HG02973 (cell line): ENCODE data around the gene CORIN.
"Not testable (repeated sequence)": the region's sequence is repeated elsewhere in the genome, so short reads cannot be mapped to it uniquely, and the experiment has no call there.

Source experiments
- ATAC-seq: cut with Tn5 transposase; IDR thresholded peaks from one replicate; pipeline ENCODE4 v1.9.1; 2021; ENCODE audit warnings: moderate library complexity; ENCODE audit not compliant: unreplicated experiment

Gene CORIN

GRCh38 chr4:47695260-47695659 lies 142.6 kb downstream of the CORIN start:
- ATAC-seq: no peak

GRCh38 chr4:47694322-47694721 lies 143.5 kb downstream of the CORIN start:
- no peak for ATAC-seq

- no peak for ATAC-seq
Measured at GRCh38 chr4:47692691-47693090, 145.2 kb downstream of the CORIN start.

GRCh38 chr4:47691757-47692383 lies 146.0 kb downstream of the CORIN start:
- ATAC-seq: not testable (repeated sequence)

GRCh38 chr4:47690611-47691010 lies 147.3 kb downstream of the CORIN start:
- ATAC-seq: no peak

GRCh38 chr4:47686294-47686872 lies 151.5 kb downstream of the CORIN start:
- peak; percentile 83 for ATAC-seq

DNA sequence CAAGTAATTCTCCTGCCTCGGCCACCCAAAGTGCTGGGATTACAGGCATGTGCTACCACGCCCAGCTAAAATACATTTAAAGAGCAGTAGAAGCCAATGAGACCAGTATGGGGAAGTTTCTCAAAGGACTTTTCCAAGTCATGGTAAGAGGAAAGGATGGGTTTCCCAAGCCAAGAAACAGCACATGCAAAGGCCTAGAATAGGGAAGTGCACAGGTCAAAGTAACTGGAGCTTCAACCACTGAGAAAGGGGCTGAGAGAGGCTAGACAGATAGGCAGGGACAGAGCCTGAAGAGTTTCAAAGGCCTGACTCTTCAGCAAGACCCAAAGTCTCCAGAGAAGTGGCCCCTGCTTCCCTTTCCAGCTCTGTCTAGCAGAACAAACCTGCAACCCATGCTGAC lies 162.1 kb downstream of the CORIN start:
- ATAC-seq: no peak

GRCh38 chr4:47674144-47674543 lies 163.7 kb downstream of the CORIN start:
- no peak for ATAC-seq

DNA sequence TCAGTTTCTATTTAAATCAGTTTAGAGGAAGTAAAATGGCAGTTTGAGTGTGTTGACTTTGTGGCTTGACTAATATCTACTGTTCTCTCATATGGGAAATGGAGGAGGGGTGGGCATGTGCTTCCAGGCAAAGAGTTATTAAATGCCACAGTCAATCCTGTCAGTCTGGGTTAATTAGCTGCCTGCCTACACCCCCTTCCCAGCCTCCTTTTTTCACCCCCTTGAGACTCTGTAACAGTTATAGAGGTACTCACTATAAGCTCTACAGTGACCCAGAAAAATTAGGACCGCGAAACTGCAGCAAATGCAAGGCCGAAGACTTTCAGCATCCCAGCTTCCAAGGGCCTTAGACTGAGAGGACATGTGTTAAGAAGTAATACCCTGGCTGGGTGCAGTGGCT lies 165.2 kb downstream of the CORIN start:
- ATAC-seq: no peak

DNA sequence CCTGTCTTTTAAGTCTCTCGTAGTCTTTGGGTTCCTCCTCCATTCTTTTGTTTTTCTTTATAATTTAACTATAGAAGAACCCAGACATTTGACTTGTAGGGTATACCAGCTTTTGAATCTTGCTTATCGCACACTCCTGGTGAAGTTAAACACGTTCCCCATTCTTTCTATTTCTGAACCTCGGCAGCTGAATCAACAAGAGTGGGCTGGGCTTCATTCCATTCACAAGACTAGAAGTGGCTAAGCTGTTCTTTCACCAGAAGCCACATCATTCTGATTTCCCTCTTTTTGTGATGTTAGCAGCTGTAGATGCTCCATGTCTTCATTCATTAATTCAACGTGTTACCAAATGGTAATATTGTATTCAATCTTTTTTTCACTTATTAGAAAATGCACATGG lies 167.9 kb downstream of the CORIN start:
- no peak for ATAC-seq

DNA sequence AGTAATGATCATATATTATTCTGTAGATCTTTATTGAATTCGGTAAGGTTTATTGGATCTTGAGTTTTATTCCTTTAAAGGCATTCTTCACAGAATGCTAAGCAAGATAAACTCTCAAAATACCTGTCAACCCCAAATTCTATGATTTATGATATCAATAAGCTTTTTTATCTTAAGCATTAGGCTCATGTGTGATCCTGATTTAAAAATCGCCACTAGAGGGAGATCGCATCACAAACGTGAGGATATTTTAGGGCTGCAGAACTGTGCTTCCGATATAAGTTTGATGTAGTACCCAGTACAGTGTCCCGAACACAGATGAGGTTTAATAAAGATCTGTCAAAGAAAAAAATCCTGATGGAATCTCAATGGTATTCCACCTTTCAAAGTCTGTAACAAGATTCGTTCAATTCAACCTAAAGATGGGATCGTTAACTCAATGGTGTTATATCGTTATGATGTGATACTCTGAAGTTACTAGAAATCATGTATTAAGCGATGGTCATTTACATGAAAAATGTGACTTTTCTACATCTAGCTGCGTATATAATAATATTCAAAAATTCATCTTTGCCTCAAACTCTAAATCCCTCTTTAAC lies 169.0 kb downstream of the CORIN start:
- peak; percentile 65 for ATAC-seq

- ATAC-seq: no peak
Measured at GRCh38 chr4:47668256-47668655, 169.6 kb downstream of the CORIN start.

GRCh38 chr4:47667552-47667951 lies 170.3 kb downstream of the CORIN start:
- ATAC-seq: no peak

- ATAC-seq: no peak
Measured at GRCh38 chr4:47664051-47664826, 173.6 kb downstream of the CORIN start.

GRCh38 chr4:47662975-47663374 lies 174.9 kb downstream of the CORIN start:
- no peak for ATAC-seq

DNA sequence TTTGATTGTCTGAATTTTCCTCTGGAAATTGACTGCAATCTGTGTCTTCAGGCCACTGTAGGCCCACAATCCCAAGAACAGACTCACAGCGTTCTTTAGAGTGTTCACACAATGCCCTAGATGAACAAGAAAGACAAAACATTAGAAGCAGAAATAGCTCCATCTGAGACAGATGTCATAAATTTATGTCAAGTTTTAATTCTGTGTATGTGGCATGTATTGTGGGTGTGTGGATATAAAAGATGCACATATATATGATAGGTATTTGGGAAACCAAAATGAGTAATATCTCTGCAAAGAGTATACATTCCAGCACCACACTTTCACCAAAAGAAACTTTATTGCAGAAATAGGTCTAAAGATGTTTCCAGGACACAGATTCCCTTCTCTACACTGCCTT lies 176.1 kb downstream of the CORIN start:
- no peak for ATAC-seq

GRCh38 chr4:47659342-47659741 lies 178.5 kb downstream of the CORIN start:
- no peak for ATAC-seq

DNA sequence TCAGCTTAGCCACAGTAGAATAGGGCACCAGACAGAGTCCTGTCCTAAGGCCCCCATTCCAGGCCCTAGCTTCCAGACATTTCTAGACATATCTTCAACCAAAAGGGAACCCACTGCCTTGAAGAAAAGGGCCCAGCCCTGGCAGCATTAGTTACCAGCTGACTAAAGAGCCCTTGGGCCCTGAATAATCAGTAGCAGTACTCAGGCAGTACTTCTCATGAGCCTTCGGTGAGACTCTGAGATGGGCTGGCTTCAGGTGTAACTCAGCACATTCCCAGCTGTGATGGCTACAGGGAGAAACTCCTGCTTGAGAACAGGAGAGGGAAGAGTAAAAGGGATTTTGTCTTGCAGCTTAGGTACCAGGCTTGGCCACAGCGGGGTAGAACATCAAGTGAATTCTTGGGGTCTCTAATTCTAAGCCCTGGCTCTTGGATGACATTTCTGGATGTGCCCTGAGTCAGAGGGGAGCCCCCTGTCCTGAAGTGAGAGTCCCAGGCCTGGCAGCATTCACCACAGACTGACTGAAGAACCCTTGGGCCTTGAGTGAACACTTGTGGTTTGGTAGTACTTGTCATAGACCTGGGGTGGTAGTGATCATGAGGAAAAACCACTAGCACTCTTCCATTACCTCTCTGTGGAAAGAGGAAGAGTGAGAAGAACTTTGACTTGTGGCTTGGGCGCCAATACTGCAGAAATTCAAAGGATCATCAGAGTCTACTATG lies 182.7 kb downstream of the CORIN start:
- no peak for ATAC-seq

DNA sequence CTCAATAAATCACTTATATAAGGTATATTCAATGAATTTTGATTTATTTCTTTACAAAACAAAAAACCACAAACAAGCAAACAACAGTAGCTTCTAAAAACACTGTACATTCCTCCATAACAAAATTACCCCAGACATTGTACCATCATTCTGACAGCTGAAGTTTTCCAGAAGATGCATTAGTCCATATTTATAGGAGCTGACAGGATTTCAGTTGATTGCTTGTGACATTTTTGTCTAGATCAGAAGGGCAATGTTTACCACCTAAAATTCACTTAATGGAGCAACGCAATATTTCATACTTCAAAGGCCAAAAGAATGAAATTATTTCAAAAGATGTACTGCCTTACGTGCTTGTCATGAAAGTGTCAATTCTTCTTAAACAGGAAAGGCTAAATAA lies 185.8 kb downstream of the CORIN start:
- ATAC-seq: no peak

DNA sequence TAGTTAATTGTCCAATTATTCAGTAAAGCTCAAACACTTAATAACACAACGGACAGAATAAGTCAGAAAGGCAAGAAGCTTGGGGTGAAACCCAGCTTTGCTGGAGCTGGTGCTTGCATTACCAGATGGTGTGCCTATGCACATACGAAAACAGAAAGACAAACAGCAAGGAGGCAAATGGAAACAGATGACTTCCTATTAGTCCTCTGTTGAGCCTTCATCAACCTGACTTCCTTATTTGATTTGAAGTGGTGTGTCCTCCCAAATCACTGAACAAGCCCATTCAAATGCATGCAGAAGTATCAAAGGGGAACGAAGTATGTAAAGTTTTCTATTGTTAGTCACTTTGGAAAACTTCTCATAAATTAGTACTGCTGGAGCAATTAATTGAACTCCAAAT lies 186.6 kb downstream of the CORIN start:
- no peak for ATAC-seq

DNA sequence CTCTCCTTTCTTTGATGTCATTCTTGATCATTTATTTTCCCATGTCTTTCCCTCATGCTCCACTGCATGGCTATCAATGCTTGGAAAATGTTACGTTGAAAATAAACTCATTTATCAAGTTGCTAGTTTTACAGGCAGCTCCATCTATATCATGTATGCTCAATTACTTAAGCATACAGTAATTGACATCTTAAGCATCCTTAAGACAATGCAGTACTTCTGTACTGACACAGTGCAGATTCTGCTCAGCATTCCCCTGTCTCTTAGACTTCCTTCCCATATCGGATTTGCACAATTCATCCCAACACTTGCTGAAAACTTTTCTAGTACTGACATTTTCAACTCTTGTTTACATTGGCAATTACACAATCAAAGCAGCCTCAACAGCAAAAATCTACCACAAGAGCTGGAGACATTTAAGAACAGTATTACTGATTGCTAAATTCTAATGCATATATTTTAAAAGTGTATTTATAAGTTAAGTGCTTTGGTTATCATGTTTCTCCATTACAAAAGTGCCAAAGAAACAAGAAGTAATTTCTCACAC lies 187.2 kb downstream of the CORIN start:
- ATAC-seq: no peak
